HG03175 (cell line): Measurements from ENCODE around the gene PRXL2A.
"Not testable (repeated sequence)": the region's sequence is repeated elsewhere in the genome, so short reads cannot be mapped to it uniquely, and the experiment has no call there.

Experiments used
- ATAC-seq: cut with Tn5 transposase; IDR thresholded peaks from one replicate; pipeline ENCODE4 v1.9.1; 2021; ENCODE audit warnings: mild to moderate bottlenecking, moderate library complexity; ENCODE audit not compliant: unreplicated experiment

PRXL2A gene, protein sequence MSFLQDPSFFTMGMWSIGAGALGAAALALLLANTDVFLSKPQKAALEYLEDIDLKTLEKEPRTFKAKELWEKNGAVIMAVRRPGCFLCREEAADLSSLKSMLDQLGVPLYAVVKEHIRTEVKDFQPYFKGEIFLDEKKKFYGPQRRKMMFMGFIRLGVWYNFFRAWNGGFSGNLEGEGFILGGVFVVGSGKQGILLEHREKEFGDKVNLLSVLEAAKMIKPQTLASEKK

DNA sequence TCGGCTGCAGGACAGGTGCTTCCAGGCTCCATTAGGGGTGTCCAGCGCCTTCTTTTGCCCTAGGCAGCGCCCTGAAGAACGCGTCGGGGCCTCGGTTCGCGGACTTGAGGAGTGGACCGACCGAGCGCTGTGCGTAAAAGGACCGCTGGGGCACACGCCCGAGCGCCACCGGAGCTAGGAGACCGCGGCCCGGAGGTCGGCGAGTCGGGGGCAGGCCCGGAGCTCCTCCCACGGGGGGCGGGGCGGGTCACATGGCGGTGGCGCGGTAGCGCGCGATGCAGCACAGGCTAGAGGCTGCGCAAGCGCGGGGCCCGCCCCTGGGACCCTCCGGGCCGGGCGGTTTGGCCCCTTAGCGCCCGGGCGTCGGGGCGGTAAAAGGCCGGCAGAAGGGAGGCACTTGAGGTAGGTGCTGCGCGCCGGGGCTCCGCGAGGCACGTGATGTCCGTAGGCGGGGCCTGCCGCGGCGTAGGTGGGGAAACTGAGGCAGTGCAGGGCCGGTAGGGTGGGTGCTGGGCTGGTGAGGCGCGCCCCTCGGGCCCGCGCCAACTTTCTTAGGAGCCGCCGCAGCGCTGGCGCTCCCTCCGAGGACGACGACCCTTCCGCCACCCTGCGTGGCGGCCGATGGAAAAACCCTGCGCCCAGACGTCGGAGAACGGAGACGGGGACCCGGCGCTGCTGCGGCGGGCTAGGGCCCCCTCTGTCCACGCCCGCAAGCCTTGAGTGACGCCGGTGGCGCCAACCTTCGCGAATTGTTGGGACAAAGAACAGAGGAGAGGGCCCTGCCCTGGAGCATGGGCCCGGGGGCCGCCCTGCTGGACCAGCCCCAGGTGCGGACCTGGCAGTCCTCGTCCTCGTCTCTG lies at the start of gene PRXL2A:
Gene PRXL2A (plus strand): TSS at position 310 of the 860 bp plus-strand sequence. CDS start 11,917 bp downstream, outside the sequence.
- peak; percentile 95 for ATAC-seq

DNA sequence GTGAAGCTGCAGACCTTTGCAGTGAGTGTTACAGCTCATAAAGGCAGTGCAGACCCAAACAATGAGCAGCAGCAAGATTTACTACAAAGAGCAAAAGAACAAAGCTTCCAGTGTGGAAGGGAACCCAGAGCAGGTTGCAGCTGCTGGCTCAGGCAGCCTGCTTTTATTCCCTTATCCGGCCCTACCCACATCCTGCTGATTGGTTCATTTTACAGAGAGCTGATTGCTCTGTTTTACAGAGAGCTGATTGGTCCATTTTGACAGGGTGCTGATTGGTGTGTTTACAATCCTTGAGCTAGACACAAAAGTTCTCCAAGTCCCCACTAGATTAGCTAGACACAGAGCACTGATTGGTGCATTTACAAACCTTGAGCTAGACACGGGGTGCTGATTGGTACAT lies 49.4 kb upstream of the PRXL2A start:
- ATAC-seq, result not testable (repeated sequence)

DNA sequence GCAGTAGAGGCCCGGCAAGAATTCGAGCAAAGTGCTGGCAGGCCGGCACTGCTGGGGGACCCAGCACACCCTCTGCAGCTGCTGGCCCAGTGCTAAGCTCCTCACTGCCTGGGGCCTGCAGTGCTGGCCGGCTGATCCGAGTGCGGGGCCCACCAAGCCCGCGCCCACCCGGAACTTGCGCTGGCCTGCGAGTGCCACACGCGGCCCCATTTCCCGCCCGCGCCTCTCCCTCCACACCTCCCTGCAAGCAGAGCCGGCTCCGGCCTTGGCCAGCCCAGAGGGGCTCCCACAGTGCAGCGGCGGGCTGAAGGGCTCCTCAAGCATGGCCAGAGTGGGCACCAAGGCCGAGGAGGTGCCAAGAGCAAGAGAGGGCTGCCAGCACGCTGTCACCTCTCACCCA lies 48.7 kb upstream of the PRXL2A start:
- ATAC-seq, result no peak

DNA sequence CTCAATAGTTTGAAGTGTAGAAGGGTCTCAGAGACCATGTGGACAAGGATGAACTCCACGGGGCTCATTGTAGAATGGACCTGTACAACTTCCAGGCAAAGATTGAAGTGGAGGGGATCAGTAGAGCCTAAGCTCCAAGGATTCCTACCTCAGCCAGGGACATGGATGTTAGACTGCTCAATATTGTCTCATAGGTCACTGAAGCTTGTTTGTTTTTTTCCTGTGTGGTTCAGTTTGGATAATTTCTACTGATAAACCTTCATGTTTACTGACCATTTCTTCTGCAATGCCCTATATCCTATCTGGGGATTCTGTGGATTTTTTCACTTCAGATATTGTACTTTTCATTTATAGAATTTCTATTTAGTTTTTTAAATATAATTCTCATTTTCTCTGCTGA lies 42.8 kb upstream of the PRXL2A start:
- no peak for ATAC-seq

DNA sequence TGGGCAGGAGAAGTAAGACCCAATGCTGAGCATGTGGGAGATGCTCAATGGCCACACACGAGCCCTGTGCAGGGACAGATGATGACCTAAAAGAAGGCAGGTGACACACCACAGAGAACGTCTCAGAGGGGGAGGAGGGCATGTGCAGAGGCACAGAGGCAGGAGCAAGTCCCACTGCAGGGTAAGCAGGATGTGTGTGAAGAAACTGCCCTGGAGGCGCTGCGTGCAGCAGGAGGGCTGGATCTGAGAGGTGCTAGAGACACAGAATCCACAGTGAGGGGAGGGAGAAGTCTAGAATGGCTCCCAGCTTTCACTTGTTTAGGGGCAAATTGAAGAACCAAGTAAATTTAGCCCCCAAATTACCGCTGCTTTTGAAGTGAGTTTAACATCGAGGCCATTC lies 36.9 kb upstream of the PRXL2A start:
- ATAC-seq, result no peak

DNA sequence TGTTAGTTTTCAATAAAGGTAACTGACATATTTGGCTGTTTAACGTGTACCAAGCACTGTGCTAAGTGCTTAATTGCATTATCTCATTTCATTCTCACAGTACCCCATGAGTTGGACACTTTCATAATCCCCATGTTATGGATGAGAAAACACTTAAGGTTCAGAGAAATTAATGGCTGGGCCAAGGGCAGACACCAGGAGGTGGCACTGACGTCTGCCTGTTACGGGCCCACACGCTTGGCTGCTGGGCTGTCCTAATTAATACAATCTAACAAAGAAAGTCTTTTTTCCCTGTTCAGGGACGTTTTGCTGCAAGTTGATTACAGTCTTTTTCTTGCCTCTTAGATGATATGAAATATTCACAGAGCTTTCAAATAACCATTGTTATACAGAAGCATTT lies 35.7 kb upstream of the PRXL2A start:
- no peak for ATAC-seq

DNA sequence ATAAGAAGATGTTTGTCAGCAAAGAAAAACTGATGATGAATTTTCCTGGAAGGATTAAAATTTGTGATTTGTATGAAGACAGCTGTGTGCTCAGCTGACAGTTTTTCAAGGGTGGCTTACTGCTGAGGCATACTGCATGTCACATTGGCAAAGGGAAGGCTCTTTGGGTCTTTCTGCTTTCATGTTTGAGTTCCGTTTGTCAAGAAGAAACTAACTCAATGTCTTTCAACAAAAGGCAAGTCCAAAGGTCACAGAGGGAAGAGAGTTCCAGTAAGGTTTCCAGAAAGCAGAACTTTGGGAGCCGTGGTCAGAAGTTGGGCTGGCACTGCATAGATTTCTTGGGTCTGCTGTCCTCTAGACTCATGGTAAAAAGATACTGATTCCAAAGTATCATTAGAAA lies 34.8 kb upstream of the PRXL2A start:
- ATAC-seq, result no peak

DNA sequence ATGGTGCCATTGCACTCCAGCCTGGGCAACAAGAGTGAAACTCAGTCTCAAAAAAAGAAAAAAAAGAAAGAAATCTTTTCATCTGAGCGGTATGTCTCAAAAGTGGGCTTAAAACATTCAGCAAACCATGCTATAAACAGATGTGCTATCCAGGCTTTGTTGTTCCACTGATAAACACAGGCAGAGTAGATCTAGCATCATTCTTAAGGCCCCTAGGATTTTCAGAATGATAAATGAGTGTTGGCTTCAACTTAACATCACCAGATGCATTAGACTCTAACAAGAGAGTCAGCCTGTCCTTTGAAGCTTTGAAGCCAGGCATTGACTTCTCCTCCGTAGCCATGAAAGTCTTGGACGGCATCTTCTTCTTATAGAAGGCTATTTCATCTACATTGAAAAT lies 28.6 kb upstream of the PRXL2A start:
- ATAC-seq, result no peak

DNA sequence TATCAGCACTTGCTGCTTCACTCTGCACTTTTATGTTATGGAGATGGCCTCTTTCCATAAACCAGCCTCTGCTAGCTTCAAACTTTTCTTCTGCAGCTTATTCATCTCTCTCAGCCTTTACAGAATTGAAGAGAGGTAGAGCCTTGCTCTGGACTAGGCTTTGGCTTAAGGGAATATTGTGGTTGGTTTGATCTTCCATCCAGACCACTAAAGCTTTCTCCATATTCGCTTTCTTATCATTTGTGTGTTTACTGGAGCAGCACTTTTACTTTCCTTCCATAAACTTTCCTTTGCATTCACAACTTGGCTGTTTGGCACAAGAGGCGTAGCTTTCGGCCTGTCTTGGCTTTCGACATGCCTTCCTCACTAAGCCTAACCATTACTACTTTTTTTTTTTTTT lies 28.2 kb upstream of the PRXL2A start:
- ATAC-seq, result no peak

DNA sequence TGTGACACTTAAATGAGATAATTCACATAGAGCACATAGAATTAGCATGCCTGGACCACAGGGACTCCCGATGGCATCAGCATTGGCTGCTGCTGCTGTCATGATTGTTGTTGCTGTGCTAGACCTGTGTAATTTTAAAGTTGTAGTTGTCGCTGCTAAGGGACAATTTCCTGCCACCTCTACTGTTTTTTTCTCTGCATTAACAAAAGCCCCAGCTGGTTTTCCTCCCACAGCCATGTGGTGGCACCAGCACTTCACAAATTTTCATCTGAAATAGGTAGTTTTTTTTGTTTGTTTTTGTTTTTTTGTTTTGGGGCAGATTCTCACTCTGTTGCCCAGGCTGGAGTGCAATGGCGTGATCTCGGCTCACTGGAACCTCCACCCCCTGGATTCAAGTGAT lies 25.4 kb upstream of the PRXL2A start:
- peak; percentile 68 for ATAC-seq

DNA sequence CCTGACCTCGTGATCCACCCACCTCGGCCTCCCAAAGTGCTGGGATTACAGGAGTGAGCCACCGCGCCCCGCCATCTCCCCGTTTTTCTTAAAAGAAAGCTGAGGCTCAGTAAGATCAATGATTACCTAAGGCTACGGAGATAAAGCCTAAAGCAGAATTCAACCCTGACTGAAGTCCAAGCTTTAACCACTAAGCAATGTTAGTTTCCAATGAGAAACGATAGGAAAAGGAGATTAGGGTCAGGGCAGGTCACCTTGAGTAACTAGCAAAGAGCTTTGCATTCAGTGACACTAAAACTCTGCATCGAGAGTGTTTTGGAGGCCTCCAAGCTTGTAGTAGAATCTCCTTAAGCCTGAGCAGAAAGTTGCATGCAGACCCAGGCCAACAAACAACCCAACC lies 17.6 kb upstream of the PRXL2A start:
- ATAC-seq, result no peak

DNA sequence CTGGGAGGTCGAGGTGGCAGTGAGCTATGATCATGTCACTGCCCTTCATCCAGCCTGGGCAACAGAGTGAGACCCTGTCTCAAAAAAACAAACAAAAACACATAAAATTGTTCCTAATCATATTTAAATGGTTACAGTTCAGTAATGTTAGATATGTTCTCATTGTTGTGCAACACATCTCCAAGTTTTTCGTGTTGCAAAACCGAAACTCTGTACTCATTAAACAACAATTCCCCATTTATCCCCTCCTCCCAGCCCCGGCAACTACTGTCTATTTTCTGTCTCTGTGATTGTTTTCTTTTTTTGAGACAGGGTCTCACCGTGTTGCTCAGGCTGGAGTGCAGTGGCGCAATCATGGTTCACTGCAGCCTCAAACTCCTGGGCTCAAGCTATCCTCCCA lies 16.1 kb upstream of the PRXL2A start:
- no peak for ATAC-seq

DNA sequence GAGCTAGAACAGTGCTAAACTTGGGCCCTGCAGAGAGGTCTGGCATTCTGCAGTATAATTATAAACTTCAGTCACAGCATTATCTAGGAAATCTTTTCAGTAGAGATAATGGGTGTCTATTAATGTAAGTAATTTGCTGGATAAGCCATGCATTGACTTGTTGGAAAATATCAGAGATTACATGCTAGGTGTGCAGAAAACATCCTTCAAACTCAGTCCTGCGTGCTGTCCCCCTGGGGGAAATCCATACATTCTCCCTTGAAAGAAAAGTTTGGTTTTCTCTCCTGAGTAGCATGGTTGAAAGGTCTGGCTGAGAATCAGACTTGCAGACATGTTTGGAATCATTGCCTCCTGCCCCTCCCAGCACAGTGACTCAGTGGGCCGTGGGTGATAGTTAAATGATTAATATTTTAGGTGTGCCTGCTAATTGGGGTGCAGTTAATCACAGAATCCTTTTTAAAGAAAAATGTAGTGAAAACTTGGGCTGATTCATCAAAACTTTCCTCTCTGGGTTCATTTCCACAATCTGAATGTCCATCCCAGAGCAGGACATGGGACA lies 13.9 kb upstream of the PRXL2A start:
- ATAC-seq, result no peak

DNA sequence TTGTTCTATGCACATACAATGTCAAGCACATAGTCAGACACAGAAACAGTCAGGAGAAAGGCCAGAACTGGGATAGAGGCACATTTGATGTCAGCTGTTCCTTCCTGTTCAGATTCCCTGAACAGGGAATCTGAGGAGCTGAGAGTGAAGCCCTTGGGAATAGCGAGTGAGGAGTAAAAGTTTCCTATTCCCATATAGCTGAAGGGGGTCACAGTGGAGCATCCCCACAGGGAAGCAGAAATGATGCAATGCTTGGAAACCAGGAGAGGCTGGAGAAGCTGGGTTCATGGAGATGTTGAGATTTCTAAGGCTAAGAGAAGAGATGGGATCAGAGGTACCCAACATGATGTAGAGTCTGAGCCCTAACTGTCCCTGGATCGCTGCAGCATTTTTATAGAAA lies 11.3 kb upstream of the PRXL2A start:
- no peak for ATAC-seq

DNA sequence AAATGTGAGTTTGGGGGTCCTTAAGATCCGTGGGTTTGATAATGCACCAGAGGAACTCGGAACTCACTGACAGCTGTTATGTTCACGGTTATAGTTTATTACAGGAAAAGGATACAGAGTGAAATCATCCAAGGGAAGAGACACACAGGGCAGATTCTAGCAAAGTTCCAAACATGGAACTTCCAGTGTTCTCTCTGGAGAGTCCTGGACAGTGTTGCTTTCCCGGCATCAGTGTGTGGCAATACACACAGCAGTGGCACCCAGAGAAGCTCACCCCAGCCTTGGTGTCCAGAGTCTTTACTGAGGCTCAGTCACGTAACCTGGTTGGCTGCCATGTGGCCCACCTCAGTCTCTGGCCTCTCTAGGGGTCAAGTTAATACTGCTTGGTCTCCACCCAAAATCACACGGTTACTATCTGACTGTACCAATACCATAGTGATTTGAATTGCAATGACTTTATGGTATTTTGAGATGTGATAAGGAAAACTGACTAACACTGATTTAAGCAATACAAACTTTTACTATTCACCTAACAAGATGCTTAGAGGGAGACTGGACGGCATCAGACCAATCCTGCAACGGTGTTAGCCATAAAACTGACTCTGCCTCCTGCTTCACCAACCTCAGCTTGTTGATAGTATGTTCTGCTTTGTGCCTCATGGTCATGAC lies 8.1 kb upstream of the PRXL2A start:
- no peak for ATAC-seq

DNA sequence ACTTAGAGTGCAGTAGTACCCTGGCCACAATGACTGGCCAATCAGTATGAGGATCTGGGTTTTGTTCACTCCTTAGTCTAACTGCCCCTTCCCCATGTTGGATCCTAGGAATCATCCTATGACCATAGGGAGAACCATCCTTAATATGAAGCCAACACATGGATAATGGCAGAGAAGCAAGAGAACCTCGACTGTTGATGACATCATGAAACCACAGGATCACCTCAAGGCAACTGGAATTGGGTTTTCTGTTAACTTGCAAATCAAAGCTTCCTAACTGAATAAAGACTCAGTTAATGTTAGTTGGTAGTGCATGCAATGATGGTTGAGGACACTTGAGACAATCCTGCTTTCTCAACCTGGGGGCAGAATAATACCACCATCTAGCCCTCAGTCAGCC lies 3.3 kb upstream of the PRXL2A start:
- no peak for ATAC-seq

DNA sequence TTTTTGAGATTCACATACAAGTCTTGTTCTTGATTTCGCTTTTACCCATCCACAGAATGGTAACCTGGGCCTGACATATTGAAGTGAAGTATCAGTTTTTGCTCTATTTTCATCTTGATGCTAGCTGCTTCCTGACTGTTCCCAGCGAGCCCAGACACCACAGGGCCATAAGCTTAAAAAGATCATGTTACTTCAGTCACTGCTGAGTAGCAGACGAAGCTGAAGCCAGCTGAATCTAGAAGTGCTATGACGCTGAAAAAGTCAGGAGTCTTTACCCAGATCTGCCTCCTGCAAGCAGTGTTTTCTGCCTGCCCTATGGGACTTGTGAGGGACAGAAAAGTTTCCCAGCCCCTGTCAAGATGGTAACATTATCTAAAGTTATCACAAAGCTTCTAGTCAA lies 2.7 kb upstream of the PRXL2A start:
- ATAC-seq, result no peak

DNA sequence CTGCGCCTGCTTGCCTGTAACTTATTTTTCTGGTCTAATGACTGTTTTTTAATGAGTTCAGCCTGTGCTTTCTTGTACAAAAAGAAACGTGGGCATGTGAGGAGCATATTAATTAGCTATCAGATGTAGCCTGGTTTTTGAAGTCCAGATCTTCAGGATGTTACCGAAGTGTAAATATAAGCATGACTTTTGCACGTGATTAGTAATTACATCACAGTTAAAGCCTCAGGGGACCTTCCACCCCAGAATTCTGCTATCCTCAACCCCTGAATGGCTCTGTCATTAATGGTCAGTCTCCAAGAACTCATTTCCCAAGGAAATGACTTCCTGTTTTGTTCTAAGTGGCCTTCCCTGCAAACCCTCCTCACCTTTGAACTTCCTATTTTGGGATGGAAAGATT lies 2.1 kb upstream of the PRXL2A start:
- ATAC-seq, result no peak

DNA sequence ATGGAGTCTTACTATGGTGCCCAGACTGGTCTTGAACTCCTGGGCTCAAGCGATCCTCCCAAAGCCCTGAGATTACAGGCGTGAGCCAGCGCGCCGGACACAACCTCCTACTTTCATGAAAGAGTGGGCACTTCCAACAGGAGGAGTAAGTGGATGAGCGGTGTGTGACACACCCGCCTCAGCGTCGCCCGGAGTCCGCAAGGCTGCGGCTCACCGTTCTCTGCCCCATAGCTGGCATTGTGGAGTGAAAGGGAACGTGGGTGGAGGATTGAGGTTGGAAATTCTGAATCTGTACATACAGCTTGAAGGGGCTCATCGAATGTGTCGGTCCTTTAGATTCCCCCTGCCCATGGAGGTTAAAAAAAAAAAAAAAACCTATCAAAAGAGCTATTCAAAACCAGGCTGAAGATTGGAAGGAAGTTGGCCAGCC lies 524 bp upstream of the PRXL2A start:
- peak; percentile 25 for ATAC-seq

DNA sequence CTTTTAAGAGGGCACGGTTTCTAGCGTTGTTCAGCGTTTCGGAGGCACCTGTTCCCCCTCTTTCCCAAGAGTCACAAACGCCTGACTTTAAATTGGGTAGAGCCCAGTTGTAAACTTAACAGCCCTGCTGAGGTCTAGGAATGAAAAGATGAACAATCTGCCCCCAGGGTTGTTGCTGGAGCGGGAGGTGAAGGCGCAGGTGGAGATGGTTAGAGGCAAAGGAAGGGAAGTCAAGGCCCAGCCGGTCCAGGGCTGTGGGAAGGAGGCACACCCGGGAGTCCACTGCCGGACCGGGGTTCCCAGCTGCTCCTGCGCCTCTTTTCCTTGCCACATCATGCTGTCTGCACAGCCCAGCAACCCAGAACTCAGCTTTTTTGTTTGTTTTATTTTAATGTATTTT lies 770 bp downstream of the PRXL2A start:
- ATAC-seq, result peak; percentile 1

DNA sequence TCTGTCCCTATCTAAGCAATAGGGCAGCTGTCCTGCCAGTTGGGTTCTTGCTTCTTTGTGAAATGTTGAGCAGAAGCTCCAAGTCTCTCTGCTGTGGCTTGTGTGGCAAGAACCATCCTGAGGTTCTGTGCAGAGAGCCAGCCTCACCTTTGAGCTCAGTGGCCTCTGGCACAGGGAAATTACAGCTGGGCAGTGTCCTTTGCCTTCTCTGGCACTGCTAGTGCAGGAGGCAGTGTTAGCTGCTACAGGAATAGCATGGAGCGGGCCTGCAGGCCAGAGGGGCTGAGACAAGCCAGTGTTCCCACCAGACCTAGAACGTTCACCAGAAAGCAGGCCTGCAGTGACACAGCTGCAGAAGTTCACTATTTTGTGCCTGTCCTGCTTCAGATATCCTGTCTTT lies 1.8 kb downstream of the PRXL2A start:
- no peak for ATAC-seq
